HEK293 (cell line): ENCODE data around the gene CNKSR3.

Experiments used
- BCL11A ChIP-seq: fragments of 450-650 bp; formaldehyde crosslinking; IDR thresholded peaks from 2 replicates; pipeline ENCODE4 v1.5.1; 2016; ENCODE audit warnings: low read depth, missing biosample characterization, missing genetic modification characterization
- KLF8 ChIP-seq: fragments of 450-650 bp; formaldehyde crosslinking; IDR thresholded peaks from 2 replicates; pipeline ENCODE4 v1.5.1; 2016; ENCODE audit warnings: missing biosample characterization, missing genetic modification characterization
- MZF1 ChIP-seq: fragments of 450-650 bp; formaldehyde crosslinking; IDR thresholded peaks from 2 replicates; pipeline ENCODE4 v1.5.1; 2017; ENCODE audit warnings: missing biosample characterization, missing genetic modification characterization, borderline replicate concordance
- ZFP3 ChIP-seq: fragments of 450-650 bp; formaldehyde crosslinking; IDR thresholded peaks from 2 replicates; pipeline ENCODE4 v1.5.1; 2016; ENCODE audit warnings: low read depth, missing biosample characterization, missing genetic modification characterization
- ZNF184 ChIP-seq: fragments of 450-650 bp; IDR thresholded peaks from 2 replicates; pipeline ENCODE4 v1.5.1; 2018; ENCODE audit warnings: missing biosample characterization, mild to moderate bottlenecking, missing genetic modification characterization
- ZNF266 ChIP-seq: fragments of 450-650 bp; formaldehyde crosslinking; IDR thresholded peaks from 2 replicates; pipeline ENCODE4 v1.5.1; 2016; ENCODE audit warnings: missing biosample characterization, missing genetic modification characterization, low read depth
- ZNF324 ChIP-seq: fragments of 450-650 bp; formaldehyde crosslinking; IDR thresholded peaks from 2 replicates; pipeline ENCODE4 v1.5.1; 2016; ENCODE audit warnings: missing biosample characterization, missing genetic modification characterization
- ZNF426 ChIP-seq: fragments of 450-650 bp; formaldehyde crosslinking; IDR thresholded peaks from 2 replicates; pipeline ENCODE4 v1.5.1; 2017; ENCODE audit warnings: missing biosample characterization, missing genetic modification characterization, mild to moderate bottlenecking, inconsistent platforms, moderate library complexity
- ZNF501 ChIP-seq: fragments of 450-650 bp; formaldehyde crosslinking; IDR thresholded peaks from 2 replicates; pipeline ENCODE4 v1.5.1; 2016; ENCODE audit warnings: missing biosample characterization, missing genetic modification characterization
- ZNF629 ChIP-seq: fragments of 450-650 bp; formaldehyde crosslinking; IDR thresholded peaks from 2 replicates; pipeline ENCODE4 v1.5.1; 2017; ENCODE audit warnings: missing biosample characterization, missing genetic modification characterization
- ZSCAN23 ChIP-seq: fragments of 450-650 bp; formaldehyde crosslinking; IDR thresholded peaks from 2 replicates; pipeline ENCODE4 v1.5.1; 2016; ENCODE audit warnings: missing biosample characterization, missing genetic modification characterization
- TF ChIP-seq, protein P1 (sequence below): fragments of 450-650 bp; formaldehyde crosslinking; IDR thresholded peaks from 2 replicates; pipeline ENCODE4 v1.5.1; 2016; ENCODE audit warnings: missing biosample characterization, missing genetic modification characterization
- TF ChIP-seq, protein P2 (sequence below): IDR thresholded peaks from 2 replicates; pipeline ENCODE4 v1.6.1; 2011; ENCODE audit warnings: mild to moderate bottlenecking, low read depth, low read length, borderline replicate concordance

DNA sequence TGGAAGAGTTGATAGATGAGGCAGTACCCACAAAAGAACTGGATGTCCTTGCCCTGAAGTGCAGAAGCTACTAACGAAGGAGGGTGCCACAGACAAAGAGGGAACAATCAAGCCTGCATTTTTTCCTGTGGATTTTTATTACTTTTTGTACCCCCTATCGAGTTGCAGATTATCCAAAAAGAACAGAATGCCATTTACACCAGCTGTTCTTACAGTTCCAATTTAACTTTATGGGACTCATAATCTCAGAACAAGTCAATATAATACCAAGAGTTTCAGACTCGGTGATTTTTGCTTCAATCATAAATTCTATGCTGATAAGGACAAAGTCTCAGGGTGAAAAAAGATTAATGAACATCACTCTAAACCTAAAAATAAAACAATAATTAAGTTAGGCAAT is 4.0 kb upstream of the CNKSR3 start:
- TF ChIP-seq, protein P1, sequence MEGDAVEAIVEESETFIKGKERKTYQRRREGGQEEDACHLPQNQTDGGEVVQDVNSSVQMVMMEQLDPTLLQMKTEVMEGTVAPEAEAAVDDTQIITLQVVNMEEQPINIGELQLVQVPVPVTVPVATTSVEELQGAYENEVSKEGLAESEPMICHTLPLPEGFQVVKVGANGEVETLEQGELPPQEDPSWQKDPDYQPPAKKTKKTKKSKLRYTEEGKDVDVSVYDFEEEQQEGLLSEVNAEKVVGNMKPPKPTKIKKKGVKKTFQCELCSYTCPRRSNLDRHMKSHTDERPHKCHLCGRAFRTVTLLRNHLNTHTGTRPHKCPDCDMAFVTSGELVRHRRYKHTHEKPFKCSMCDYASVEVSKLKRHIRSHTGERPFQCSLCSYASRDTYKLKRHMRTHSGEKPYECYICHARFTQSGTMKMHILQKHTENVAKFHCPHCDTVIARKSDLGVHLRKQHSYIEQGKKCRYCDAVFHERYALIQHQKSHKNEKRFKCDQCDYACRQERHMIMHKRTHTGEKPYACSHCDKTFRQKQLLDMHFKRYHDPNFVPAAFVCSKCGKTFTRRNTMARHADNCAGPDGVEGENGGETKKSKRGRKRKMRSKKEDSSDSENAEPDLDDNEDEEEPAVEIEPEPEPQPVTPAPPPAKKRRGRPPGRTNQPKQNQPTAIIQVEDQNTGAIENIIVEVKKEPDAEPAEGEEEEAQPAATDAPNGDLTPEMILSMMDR: no peak
- TF ChIP-seq ZSCAN23 (tag by site-specific recombination) (no peak), ZNF266 (no peak), ZNF501 (tag by site-specific recombination) (no peak), ZNF426 (tag by site-specific recombination) (no peak), ZNF629 (tag by site-specific recombination) (no peak), ZNF324 (tag by site-specific recombination) (no peak), MZF1 (no peak), BCL11A (tag by site-specific recombination) (no peak), ZFP3 (no peak), KLF8 (tag by site-specific recombination) (no peak), ZNF184 (no peak)
- TF ChIP-seq, protein P2, sequence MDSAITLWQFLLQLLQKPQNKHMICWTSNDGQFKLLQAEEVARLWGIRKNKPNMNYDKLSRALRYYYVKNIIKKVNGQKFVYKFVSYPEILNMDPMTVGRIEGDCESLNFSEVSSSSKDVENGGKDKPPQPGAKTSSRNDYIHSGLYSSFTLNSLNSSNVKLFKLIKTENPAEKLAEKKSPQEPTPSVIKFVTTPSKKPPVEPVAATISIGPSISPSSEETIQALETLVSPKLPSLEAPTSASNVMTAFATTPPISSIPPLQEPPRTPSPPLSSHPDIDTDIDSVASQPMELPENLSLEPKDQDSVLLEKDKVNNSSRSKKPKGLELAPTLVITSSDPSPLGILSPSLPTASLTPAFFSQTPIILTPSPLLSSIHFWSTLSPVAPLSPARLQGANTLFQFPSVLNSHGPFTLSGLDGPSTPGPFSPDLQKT: no peak
